ENCODE measurements around the gene CYP2C19. TPM values are rescaled to one million over a fixed set of nuclear protein-coding genes. Genes with fewer than 3 reads are reported as not detected.
"Not testable (repeated sequence)": the region's sequence is repeated elsewhere in the genome, so short reads cannot be mapped to it uniquely, and the experiment has no call there.

CYP2C19 gene
- total RNA-seq, 4 donors from 2014 or later, result 0.17 to 1.2 (median 0.50) TPM

GRCh38 chr10:94757916-94758315 lies 4.6 kb upstream of the CYP2C19 start:
- DNase-seq (ENCODE audit: low spot score in 2 of 2), result no peak
- intact Hi-C loops (cut with DNase I; ENCODE audit: low total_unique reads), result no loop called here
- WGBS, 2 donors, result 65 to 77% methylated on average over 2 of the region's 2 CpGs
- TF ChIP-seq CTCF (IDR thresholded peaks at IDR 0.05) (no peak), POLR2A (IDR thresholded peaks at IDR 0.05) (no peak)
- no peak overlapping the region for H3K4me3 ChIP-seq (ENCODE audit: low read depth, poor library complexity, severe bottlenecking)

GRCh38 chr10:94760586-94761178 lies 1.8 kb upstream of the CYP2C19 start:
- DNase-seq (ENCODE audit: low spot score in 2 of 2), result no peak
- 72 to 79% methylated on average over 2 of the region's 2 CpGs for WGBS, 2 donors
- H3K4me3 ChIP-seq (ENCODE audit: low read depth, poor library complexity, severe bottlenecking), result no peak overlapping the region
- intact Hi-C loops (cut with DNase I; ENCODE audit: low total_unique reads), result no loop called here
- TF ChIP-seq POLR2A (IDR thresholded peaks at IDR 0.05), result no peak
- no peak for TF ChIP-seq CTCF (IDR thresholded peaks at IDR 0.05)

GRCh38 chr10:94775425-94775824 lies 12.9 kb downstream of the CYP2C19 start:
- 90 to 93% methylated on average over 6 of the region's 6 CpGs for WGBS, 2 donors
- H3K4me3 ChIP-seq (ENCODE audit: low read depth, poor library complexity, severe bottlenecking); intact Hi-C loops (cut with DNase I; ENCODE audit: low total_unique reads); DNase-seq (ENCODE audit: low spot score in 2 of 2): not testable (repeated sequence)

GRCh38 chr10:94777886-94778458 lies 15.5 kb downstream of the CYP2C19 start:
- intact Hi-C loops (cut with DNase I; ENCODE audit: low total_unique reads), result no loop called here
- TF ChIP-seq CTCF (IDR thresholded peaks at IDR 0.05) (no peak), POLR2A (IDR thresholded peaks at IDR 0.05) (no peak)
- 58 to 69% methylated on average over 5 of the region's 5 CpGs for WGBS, 2 donors
- no peak for DNase-seq (ENCODE audit: low spot score in 2 of 2)
- no peak overlapping the region for H3K4me3 ChIP-seq (ENCODE audit: low read depth, poor library complexity, severe bottlenecking)

GRCh38 chr10:94780844-94781243 lies 18.4 kb downstream of the CYP2C19 start:
- intact Hi-C loops (cut with DNase I; ENCODE audit: low total_unique reads), result no loop called here
- no peak for DNase-seq (ENCODE audit: low spot score in 2 of 2)
- TF ChIP-seq CTCF (IDR thresholded peaks at IDR 0.05), result no peak
- 57 to 67% methylated on average over 1 of the region's 1 CpG for WGBS, 2 donors
- H3K4me3 ChIP-seq (ENCODE audit: low read depth, poor library complexity, severe bottlenecking), result no peak overlapping the region

GRCh38 chr10:94784256-94784655 lies 21.8 kb downstream of the CYP2C19 start:
- DNase-seq (ENCODE audit: low spot score in 2 of 2), result no peak
- no peak overlapping the region for H3K4me3 ChIP-seq (ENCODE audit: low read depth, poor library complexity, severe bottlenecking)
- TF ChIP-seq POLR2A (IDR thresholded peaks at IDR 0.05) (no peak), CTCF (IDR thresholded peaks at IDR 0.05) (no peak)
- intact Hi-C loops (cut with DNase I; ENCODE audit: low total_unique reads), result no loop called here

Data from lower leg skin (tissue), 4 donors.